CD4-positive, alpha-beta memory T cell (primary cell): ENCODE data around the gene SYNGR3. TPM values are rescaled to one million over a fixed set of nuclear protein-coding genes. Genes with fewer than 3 reads are reported as not detected.
"Not testable (repeated sequence)": the region's sequence is repeated elsewhere in the genome, so short reads cannot be mapped to it uniquely, and the experiment has no call there.

Experiments used
- CTCF ChIA-PET: fragments of 350-600 bp; sonication (Branson Sonifier 250); formaldehyde crosslinking; loops from one replicate; lab custom pipeline; 2021; ENCODE audit warnings: inconsistent platforms; ENCODE audit not compliant: partially characterized antibody; lab: Charles Lee
- POLR2A ChIA-PET: fragments of 350-600 bp; sonication (Branson Sonifier 250); formaldehyde crosslinking; loops from one replicate; lab custom pipeline; 2021; ENCODE audit not compliant: partially characterized antibody; lab: Charles Lee
- DNase-seq, 5 donors: peaks; one replicate each; pipeline versions ENCODE4 v3.0.0 to v3.0.0-alpha.2; 2020 to 2022; ENCODE audit warnings: mixed read lengths in 1 of 5
- H3K27ac ChIP-seq: one replicate; pipeline ENCODE4 v1.7.0; 2013; ENCODE audit warnings: low read depth, low read length
- H3K27me3 ChIP-seq: 2 replicates; pipeline ENCODE4 v1.7.0; 2013; ENCODE audit warnings: mild to moderate bottlenecking, low read length, moderate library complexity; ENCODE audit not compliant: insufficient read depth
- H3K36me3 ChIP-seq: 2 replicates; pipeline ENCODE4 v1.7.0; 2013; ENCODE audit warnings: mild to moderate bottlenecking, low read length, moderate library complexity; ENCODE audit not compliant: insufficient read depth
- H3K4me1 ChIP-seq: 2 replicates; pipeline ENCODE4 v1.7.0; 2013; ENCODE audit warnings: mild to moderate bottlenecking, low read length, moderate library complexity; ENCODE audit not compliant: insufficient read depth
- H3K4me3 ChIP-seq, 2 donors: one replicate each; pipeline ENCODE4 v1.7.0; 2013; ENCODE audit warnings: low read length in 2 of 2, mild to moderate bottlenecking in 1 of 2
- H3K9me3 ChIP-seq, 2 donors: one replicate each; pipeline ENCODE4 v1.7.0; 2013; ENCODE audit warnings: low read length in 2 of 2, control low read depth in 1 of 2; ENCODE audit not compliant: control insufficient read depth in 1 of 2
- H3K27ac Mint-ChIP-seq, 7 donors: one replicate each; pipeline ENCODE4 v1.8.0; 2020 to 2021; ENCODE audit warnings: mixed read lengths in 7 of 7, mild to moderate bottlenecking in 6 of 7, inconsistent platforms in 3 of 7, moderate library complexity in 3 of 7
- H3K27me3 Mint-ChIP-seq, 2 donors: one replicate each; pipeline ENCODE4 v1.8.0; 2020 to 2021; ENCODE audit warnings: mixed read lengths in 2 of 2
- H3K36me3 Mint-ChIP-seq, 2 donors: one replicate each; pipeline ENCODE4 v1.8.0; 2020 to 2021; ENCODE audit warnings: mixed read lengths in 2 of 2, inconsistent platforms in 1 of 2, mild to moderate bottlenecking in 1 of 2
- H3K4me1 Mint-ChIP-seq, 4 donors: one replicate each; pipeline ENCODE4 v1.8.0; 2020 to 2021; ENCODE audit warnings: mixed read lengths in 4 of 4, mild to moderate bottlenecking in 1 of 4
- H3K4me3 Mint-ChIP-seq, 8 donors: one replicate each; pipeline ENCODE4 v1.8.0; 2020 to 2021; ENCODE audit warnings: mixed read lengths in 8 of 8, mild to moderate bottlenecking in 7 of 8, moderate library complexity in 6 of 8, inconsistent platforms in 3 of 8
- H3K9me3 Mint-ChIP-seq, 8 donors: one replicate each; pipeline ENCODE4 v1.8.0; 2020 to 2021; ENCODE audit warnings: mixed read lengths in 8 of 8, mild to moderate bottlenecking in 5 of 8, inconsistent platforms in 3 of 8, moderate library complexity in 1 of 8
- intact Hi-C: fragments of 100-400 bp; cut with micrococcal nuclease; formaldehyde crosslinking; loops from one replicate; pipeline ENCODE4 v1.15.1; 2023
- polyA plus RNA-seq, 2 donors: library from polyadenylated mRNA; unstranded; fragments of 300-500 nt; fragmentation: Illumina TruSeq; gene quantifications; one replicate each; pipeline ENCODE4 v1.2.3, GENCODE V29; 2021
- total RNA-seq, 2 experiments: library from RNA; stranded (reverse); gene quantifications; one replicate each; pipeline ENCODE4 v1.2.3, GENCODE V29; 2021

Gene SYNGR3
- total and polyA plus RNA-seq, 4 experiments from 2014 or later, result 0.50 to 2.2 (median 1.6) TPM

- H3K9me3 Mint-ChIP-seq, H3K4me3 Mint-ChIP-seq, H3K4me3 ChIP-seq, DNase-seq, H3K9me3 ChIP-seq, H3K27me3 Mint-ChIP-seq, H3K27me3 ChIP-seq, H3K27ac ChIP-seq, H3K36me3 ChIP-seq, H3K36me3 Mint-ChIP-seq, intact Hi-C loops: not testable (repeated sequence)
- Mint-ChIP-seq H3K27ac (peak overlapping the region in 1 of 7 donors; percentile 60), H3K4me1 (peaks cover 18 to 31% (median 24%) of the 10 kb centered on the region in 4 donors)
- ChIA-PET CTCF (interaction anchor here (0.7 to 2.5 kb wide), 3 partner anchors 8 to 143 kb away, joined by 3 to 11 read pairs (median 6); no protein-coding TSS in a partner anchor), POLR2A (interaction anchor here (0.6 to 1.5 kb wide), 3 partner anchors 143 to 1483 kb away, joined by 3 read pairs; partner anchors contain the start of gene TRAF7)
- peaks cover 34% of the 10 kb centered on the region for H3K4me1 ChIP-seq
Measured at GRCh38 chr16:2011726-2012125, 22.0 kb downstream of the SYNGR3 start.

- peaks cover 16% of the 10 kb centered on the region for H3K4me1 ChIP-seq
- no peaks in the 10 kb centered on the region for H3K9me3 ChIP-seq
- peaks cover 1 to 3% of the 10 kb centered on the region in 2 donors for H3K27me3 Mint-ChIP-seq
- H3K4me3 ChIP-seq, result no peak overlapping the region
- no peak for DNase-seq
- intact Hi-C loops, result no loop called here
- no peak overlapping the region for H3K27ac ChIP-seq
- no peak overlapping the region for H3K27ac Mint-ChIP-seq
- CTCF ChIA-PET, result interaction anchor here (0.9 to 2.5 kb wide), 5 partner anchors 9 to 141 kb away, joined by 3 to 11 read pairs (median 7); no protein-coding TSS in a partner anchor
- H3K36me3 Mint-ChIP-seq, result peaks cover 0 to 2% of the 10 kb centered on the region in 2 donors
- H3K36me3 ChIP-seq, result no peaks in the 10 kb centered on the region
- no peak overlapping the region for H3K4me3 Mint-ChIP-seq
- H3K9me3 Mint-ChIP-seq, result no peaks in the 10 kb centered on the region
- H3K27me3 ChIP-seq, result no peaks in the 10 kb centered on the region
- POLR2A ChIA-PET, result interaction anchor here (2.2 kb wide), 1 partner anchor 141 kb away, joined by 6 read pairs; the partner anchor contains the start of gene TRAF7
- H3K4me1 Mint-ChIP-seq, result peaks cover 8 to 13% (median 9%) of the 10 kb centered on the region in 4 donors
Measured at GRCh38 chr16:2013527-2013926, 23.8 kb downstream of the SYNGR3 start.

GRCh38 chr16:2015117-2015946 is 25.6 kb downstream of the SYNGR3 start:
- intact Hi-C loops, result no loop called here
- peaks cover under 1 to 2% (median 2%) of the 10 kb centered on the region in 4 donors for H3K4me1 Mint-ChIP-seq

GRCh38 chr16:2015947-2016208 is 26.1 kb downstream of the SYNGR3 start:
- no peaks in the 10 kb centered on the region for H3K9me3 ChIP-seq
- intact Hi-C loops, result no loop called here
- Mint-ChIP-seq H3K4me3 (no peak overlapping the region), H3K27me3 (peaks cover 8 to 11% of the 10 kb centered on the region in 2 donors), H3K36me3 (no peaks in the 10 kb centered on the region), H3K27ac (no peak overlapping the region), H3K4me1 (peaks cover 0 to 2% (median 0%) of the 10 kb centered on the region in 4 donors), H3K9me3 (no peaks in the 10 kb centered on the region)
- POLR2A ChIA-PET, result no interaction called here
- CTCF ChIA-PET, result interaction anchor here (0.9 to 1.1 kb wide), 2 partner anchors 125 to 135 kb away, joined by 3 to 7 read pairs; no protein-coding TSS in a partner anchor
- H3K4me3 ChIP-seq, result no peak overlapping the region
- no peak overlapping the region for H3K27ac ChIP-seq
- no peaks in the 10 kb centered on the region for H3K4me1 ChIP-seq
- H3K36me3 ChIP-seq, result no peaks in the 10 kb centered on the region
- no peak for DNase-seq
- H3K27me3 ChIP-seq, result peaks cover 8% of the 10 kb centered on the region

More at GRCh38 chr16:2015117-2015946, 25.6 kb downstream of the SYNGR3 start:
- H3K27me3 ChIP-seq, result peaks cover 2% of the 10 kb centered on the region
- Mint-ChIP-seq H3K4me3 (no peak overlapping the region), H3K27me3 (peaks cover 8% of the 10 kb centered on the region in 2 donors), H3K9me3 (no peaks in the 10 kb centered on the region), H3K27ac (no peak overlapping the region), H3K36me3 (no peaks in the 10 kb centered on the region)
- DNase-seq, result no peak
- no peak overlapping the region for H3K27ac ChIP-seq
- CTCF ChIA-PET, result interaction anchor here (1.0 to 1.2 kb wide), 4 partner anchors 11 to 125 kb away, joined by 3 to 7 read pairs (median 3); no protein-coding TSS in a partner anchor
- POLR2A ChIA-PET, result no interaction called here
- H3K4me3 ChIP-seq, result no peak overlapping the region
- no peaks in the 10 kb centered on the region for H3K9me3 ChIP-seq
- H3K36me3 ChIP-seq, result no peaks in the 10 kb centered on the region
- peaks cover 4% of the 10 kb centered on the region for H3K4me1 ChIP-seq

GRCh38 chr16:2016407-2016922 is 26.7 kb downstream of the SYNGR3 start:
- no peak for DNase-seq
- Mint-ChIP-seq H3K36me3 (no peaks in the 10 kb centered on the region), H3K27ac (no peak overlapping the region), H3K4me1 (peaks cover 0 to 2% (median 0%) of the 10 kb centered on the region in 4 donors), H3K4me3 (no peak overlapping the region), H3K27me3 (peaks cover 8 to 13% of the 10 kb centered on the region in 2 donors), H3K9me3 (no peaks in the 10 kb centered on the region)
- H3K36me3 ChIP-seq, result no peaks in the 10 kb centered on the region
- POLR2A ChIA-PET, result no interaction called here
- H3K27me3 ChIP-seq, result peaks cover 9% of the 10 kb centered on the region
- H3K27ac ChIP-seq, result no peak overlapping the region
- CTCF ChIA-PET, result interaction anchor here (0.9 to 1.6 kb wide), 4 partner anchors 12 to 134 kb away, joined by 3 to 7 read pairs (median 4); no protein-coding TSS in a partner anchor
- no peaks in the 10 kb centered on the region for H3K9me3 ChIP-seq
- H3K4me1 ChIP-seq, result no peaks in the 10 kb centered on the region
- no peak overlapping the region for H3K4me3 ChIP-seq
- intact Hi-C loops, result no loop called here

- Histone ChIP-seq H3K9me3 (no peaks in the 10 kb centered on the region), H3K27ac (no peak within 1 kb of the TSS), H3K27me3 (peaks cover 12% of the 10 kb centered on the region), H3K4me3 (no peak within 1 kb of the TSS), H3K4me1 (peaks cover 14% of the 10 kb centered on the region), H3K36me3 (no peaks in the 10 kb centered on the region)
- Mint-ChIP-seq H3K27me3 (peaks cover 17 to 20% of the 10 kb centered on the region in 2 donors), H3K27ac (no peak within 1 kb of the TSS), H3K4me1 (peaks cover 5 to 16% (median 10%) of the 10 kb centered on the region in 4 donors), H3K4me3 (peak within 1 kb of the TSS in 2 of 8 donors; percentile 30 to 35), H3K9me3 (no peaks in the 10 kb centered on the region), H3K36me3 (no peaks in the 10 kb centered on the region)
- CTCF ChIA-PET, result interaction anchor here (3.8 kb wide), 1 partner anchor 121 kb away, joined by 74 read pairs; no protein-coding TSS in a partner anchor
- intact Hi-C loops, result no loop called here
- DNase-seq, result no peak
- POLR2A ChIA-PET, result interaction anchor here (1.1 kb wide), 1 partner anchor 9 kb away, joined by 5 read pairs; no protein-coding TSS in a partner anchor
Measured at GRCh38 chr16:2019518-2019920, 29.7 kb downstream of the SYNGR3 start, which contains the start of gene NPW. NPW (plus strand) TSS chr16:2019785.
